Neuronal stem cell (in vitro differentiated cells): Measurements from ENCODE around the gene VPREB1.
"Not testable (repeated sequence)": the region's sequence is repeated elsewhere in the genome, so short reads cannot be mapped to it uniquely, and the experiment has no call there.

Source experiments
- DNase-seq: peaks from one replicate; pipeline ENCODE4 v3.0.0-alpha.2; 2013; ENCODE audit warnings: low spot score
- H2AFZ ChIP-seq: one replicate; pipeline ENCODE4 v1.6.1; 2013; ENCODE audit warnings: mild to moderate bottlenecking, low read length, inconsistent platforms
- H2AK5ac ChIP-seq: 2 replicates; pipeline ENCODE4 v1.6.1; 2013; ENCODE audit warnings: low read depth, mild to moderate bottlenecking, inconsistent platforms, low read length, moderate library complexity, mixed read lengths
- H2BK120ac ChIP-seq: 2 replicates; pipeline ENCODE4 v1.6.1; 2013; ENCODE audit warnings: low read depth, mild to moderate bottlenecking, inconsistent platforms, low read length, moderate library complexity, mixed read lengths
- H2BK12ac ChIP-seq: one replicate; pipeline ENCODE4 v1.6.1; 2013; ENCODE audit warnings: low read length, inconsistent platforms
- H2BK15ac ChIP-seq: 2 replicates; pipeline ENCODE4 v1.6.1; 2013; ENCODE audit warnings: mild to moderate bottlenecking, low read length, inconsistent platforms, mixed read lengths
- H2BK5ac ChIP-seq: one replicate; pipeline ENCODE4 v1.6.1; 2013; ENCODE audit warnings: inconsistent platforms, mild to moderate bottlenecking, low read length, moderate library complexity
- H3K14ac ChIP-seq: one replicate; pipeline ENCODE4 v1.6.1; 2013; ENCODE audit warnings: low read length, inconsistent platforms
- H3K18ac ChIP-seq: 2 replicates; pipeline ENCODE4 v1.6.1; 2013; ENCODE audit warnings: low read length, inconsistent platforms
- H3K23ac ChIP-seq: 2 replicates; pipeline ENCODE4 v1.6.1; 2013; ENCODE audit warnings: low read depth, mild to moderate bottlenecking, mixed read lengths, low read length, inconsistent platforms; ENCODE audit not compliant: poor library complexity
- H3K27ac ChIP-seq: replicated peaks from 3 replicates; pipeline ENCODE4 v1.5.1; 2013; ENCODE audit warnings: low read length, inconsistent platforms
- H3K27me3 ChIP-seq, 3 experiments: 2 replicates each; pipeline ENCODE4 v1.6.1; 2013; ENCODE audit warnings: low read length in 3 of 3, mild to moderate bottlenecking in 2 of 3, inconsistent platforms in 1 of 3, low read depth in 1 of 3, mixed read lengths in 1 of 3, moderate library complexity in 1 of 3; ENCODE audit not compliant: control insufficient read depth in 3 of 3, insufficient read depth in 3 of 3
- H3K36me3 ChIP-seq, 2 donors: replicated peaks in 1 of 2; 2 replicates each; pipeline ENCODE4 v1.6.1; 2013; ENCODE audit warnings: low read length in 2 of 2; ENCODE audit not compliant: control insufficient read depth in 2 of 2, insufficient read depth in 2 of 2
- H3K4ac ChIP-seq: 2 replicates; pipeline ENCODE4 v1.6.1; 2013; ENCODE audit warnings: inconsistent platforms, mild to moderate bottlenecking, low read length, moderate library complexity
- H3K4me1 ChIP-seq, 2 donors: 1 replicate in 1 of 2; 2 replicates in 1 of 2; pipeline ENCODE4 v1.6.1; 2013; ENCODE audit warnings: low read length in 2 of 2, low read depth in 1 of 2; ENCODE audit not compliant: control insufficient read depth in 2 of 2, insufficient read depth in 1 of 2
- H3K4me2 ChIP-seq: one replicate; pipeline ENCODE4 v1.6.1; 2013; ENCODE audit warnings: mild to moderate bottlenecking, low read length, inconsistent platforms; ENCODE audit not compliant: insufficient read depth, poor library complexity, severe bottlenecking
- H3K4me3 ChIP-seq, 2 donors: 2 replicates each; pipeline ENCODE4 v1.5.1; 2013; ENCODE audit warnings: low read length in 2 of 2, mild to moderate bottlenecking in 2 of 2, inconsistent platforms in 1 of 2, moderate library complexity in 1 of 2
- H3K79me1 ChIP-seq: one replicate; pipeline ENCODE4 v1.6.1; 2013; ENCODE audit warnings: low read depth, mild to moderate bottlenecking, inconsistent platforms, low read length, moderate library complexity
- H3K9ac ChIP-seq: one replicate; pipeline ENCODE4 v1.6.1; 2013; ENCODE audit warnings: mild to moderate bottlenecking, low read depth, low read length, inconsistent platforms; ENCODE audit not compliant: poor library complexity
- H3K9me3 ChIP-seq, 2 donors: replicated peaks in 1 of 2; 2 replicates each; pipeline versions ENCODE3 to v1.6.1; 2013; ENCODE audit warnings: low read length in 2 of 2, mild to moderate bottlenecking in 2 of 2, inconsistent platforms in 1 of 2, low read depth in 1 of 2, mixed read lengths in 1 of 2, moderate library complexity in 1 of 2; ENCODE audit not compliant: control insufficient read depth in 2 of 2, insufficient read depth in 1 of 2
- H4K8ac ChIP-seq: one replicate; pipeline ENCODE4 v1.6.1; 2013; ENCODE audit warnings: low read depth, mild to moderate bottlenecking, inconsistent platforms, low read length, moderate library complexity
- H4K91ac ChIP-seq: one replicate; pipeline ENCODE4 v1.6.1; 2013; ENCODE audit warnings: low read length, low read depth, mild to moderate bottlenecking, inconsistent platforms; ENCODE audit not compliant: poor library complexity
- WGBS, 2 donors: extraction: QIAGEN DNeasy Blood & Tissue Kit; methylation state at CpG; one replicate each; pipeline ENCODE4 v1.1.7; 2013; ENCODE audit warnings: missing lambda C conversion rate in 2 of 2, mixed read lengths in 1 of 2; ENCODE audit not compliant: insufficient read length in 2 of 2, insufficient replicate concordance in 1 of 2; ENCODE audit errors: extremely low coverage in 2 of 2; 5-methylcytosine and 5-hydroxymethylcytosine counted together

VPREB1 gene

DNA sequence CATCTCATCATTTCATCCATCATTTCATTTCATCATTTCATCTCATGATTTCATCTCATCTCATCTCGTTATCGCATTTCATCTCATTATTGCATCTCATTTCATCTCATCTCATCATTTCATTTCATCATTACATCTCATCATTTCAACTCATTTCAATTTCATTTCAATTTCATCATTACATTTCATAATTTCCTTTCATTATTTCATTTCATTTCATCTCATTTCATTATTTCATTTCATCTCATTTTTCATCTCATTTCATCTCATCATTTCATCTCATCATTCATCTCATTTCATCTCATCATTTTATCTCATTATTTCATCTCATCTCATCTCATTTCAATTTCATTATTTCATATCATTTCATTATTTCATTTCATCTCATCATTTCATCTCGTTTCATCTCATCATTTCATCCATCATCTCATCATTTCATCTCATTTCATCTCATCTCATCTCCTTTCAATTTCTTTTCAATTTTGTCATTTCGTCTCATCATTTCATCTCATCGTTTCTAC, 42.6 kb downstream of the VPREB1 start:
- not testable (repeated sequence) for H3K9ac ChIP-seq, H3K9me3 ChIP-seq, H2AK5ac ChIP-seq, H3K4me2 ChIP-seq, H2BK15ac ChIP-seq, H2BK5ac ChIP-seq, H4K91ac ChIP-seq, H3K36me3 ChIP-seq, H3K18ac ChIP-seq, H3K4ac ChIP-seq, H3K4me1 ChIP-seq, H3K23ac ChIP-seq, H3K4me3 ChIP-seq, H3K14ac ChIP-seq, H3K79me1 ChIP-seq, H2AFZ ChIP-seq, H2BK120ac ChIP-seq, H3K27me3 ChIP-seq, DNase-seq, H3K27ac ChIP-seq, H2BK12ac ChIP-seq, H4K8ac ChIP-seq
- WGBS, 2 donors = 100% methylated on average over 5 of the region's 5 CpGs

DNA sequence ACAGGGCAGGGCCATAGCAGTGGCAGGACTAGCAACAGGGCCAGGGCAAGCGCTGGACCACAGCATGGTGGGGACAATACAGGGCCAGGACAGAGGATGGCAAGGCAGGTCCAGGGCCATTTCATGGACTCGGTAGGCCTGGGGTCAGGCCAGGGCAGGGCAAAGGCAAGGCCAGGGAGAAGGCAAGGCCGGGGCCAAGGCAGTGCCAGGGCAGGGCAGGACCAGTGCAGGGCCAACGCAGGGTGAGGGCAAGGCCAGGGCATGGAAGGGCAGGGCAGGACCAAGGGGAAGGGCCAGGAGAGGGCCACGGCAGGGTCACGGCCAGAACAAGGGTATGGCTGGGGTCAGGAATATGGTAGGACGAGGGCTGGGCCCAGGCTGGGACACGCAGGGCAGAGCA, 45.1 kb downstream of the VPREB1 start:
- H3K79me1 ChIP-seq, H2AFZ ChIP-seq, H3K4me1 ChIP-seq, H4K8ac ChIP-seq, H3K14ac ChIP-seq, H3K9me3 ChIP-seq, DNase-seq, H3K4ac ChIP-seq, H3K27me3 ChIP-seq, H3K4me3 ChIP-seq, H2BK15ac ChIP-seq, H3K18ac ChIP-seq, H3K23ac ChIP-seq, H2BK5ac ChIP-seq, H3K36me3 ChIP-seq, H2BK120ac ChIP-seq, H2BK12ac ChIP-seq, H3K4me2 ChIP-seq, H3K9ac ChIP-seq, H2AK5ac ChIP-seq, H4K91ac ChIP-seq, H3K27ac ChIP-seq: not testable (repeated sequence)
- WGBS, 2 donors = no CpG with 5 or more reads among the region's 8 CpGs

DNA sequence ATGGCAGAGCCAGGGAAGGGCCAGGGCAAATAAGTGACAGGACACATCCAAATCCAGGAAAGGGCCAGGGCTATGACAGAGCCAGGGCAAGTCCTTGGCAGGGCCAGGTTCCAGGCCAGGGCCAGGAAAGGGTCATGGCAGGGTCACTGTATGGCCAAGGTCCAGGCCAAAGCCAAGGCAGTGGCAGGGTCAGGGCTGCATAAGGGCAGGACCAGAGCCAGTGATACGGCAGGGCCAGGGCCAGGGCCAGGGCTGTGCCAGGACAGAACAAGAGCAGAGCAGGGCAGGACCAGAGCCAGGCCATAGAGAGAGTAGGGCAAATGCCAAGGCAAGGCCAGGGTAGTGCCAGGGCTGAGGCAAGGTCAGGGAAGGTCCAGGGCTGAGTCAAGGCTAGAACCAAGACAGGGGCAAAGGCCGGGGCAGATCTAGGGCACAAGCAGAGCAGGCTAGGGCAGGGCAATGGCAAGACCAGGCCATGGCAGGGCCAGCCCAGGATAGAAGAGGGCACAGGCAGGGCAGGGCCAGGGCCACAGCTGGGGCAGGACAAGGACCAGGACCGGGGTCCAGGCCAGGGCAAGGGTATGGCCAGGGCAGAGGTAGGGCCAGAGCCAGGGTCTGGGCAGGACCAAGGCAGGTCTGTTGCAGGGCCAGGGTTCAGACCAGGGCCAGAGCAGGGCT, 46.7 kb downstream of the VPREB1 start:
- not testable (repeated sequence) for H3K27me3 ChIP-seq, H2AK5ac ChIP-seq, H2BK12ac ChIP-seq, H3K4me1 ChIP-seq, H3K27ac ChIP-seq, H3K9ac ChIP-seq, H2BK15ac ChIP-seq, H3K36me3 ChIP-seq, DNase-seq, H3K4me2 ChIP-seq, H3K4me3 ChIP-seq, H3K79me1 ChIP-seq, H3K23ac ChIP-seq, H4K8ac ChIP-seq, H3K9me3 ChIP-seq, H3K14ac ChIP-seq, H2AFZ ChIP-seq, H2BK5ac ChIP-seq, H4K91ac ChIP-seq, H2BK120ac ChIP-seq, H3K4ac ChIP-seq, H3K18ac ChIP-seq
- no CpG with 5 or more reads among the region's 3 CpGs for WGBS, 2 donors

DNA sequence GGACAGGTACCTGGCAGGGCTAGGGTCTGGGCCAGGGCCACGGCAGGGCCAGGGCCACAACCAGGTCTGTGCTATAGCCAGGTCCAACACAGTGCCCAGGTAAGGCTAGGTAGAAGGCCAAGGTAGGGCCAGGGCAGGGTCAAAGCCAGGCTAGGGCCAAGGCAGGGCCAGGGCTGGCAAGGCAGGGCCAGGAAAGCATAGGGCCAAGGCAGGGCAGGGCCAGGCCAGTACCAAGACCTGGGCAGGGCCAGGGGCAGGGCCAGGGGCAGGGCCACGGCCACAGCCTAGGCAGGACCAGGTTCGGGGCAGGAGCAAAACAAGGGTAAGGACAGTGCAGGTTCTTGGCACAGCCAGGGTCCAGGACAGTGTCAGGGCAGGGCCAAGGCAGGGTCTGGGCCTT, 48.1 kb downstream of the VPREB1 start:
- DNase-seq, H2BK15ac ChIP-seq, H2BK12ac ChIP-seq, H3K9ac ChIP-seq, H3K79me1 ChIP-seq, H4K8ac ChIP-seq, H2AFZ ChIP-seq, H3K18ac ChIP-seq, H3K36me3 ChIP-seq, H2BK5ac ChIP-seq, H3K14ac ChIP-seq, H2AK5ac ChIP-seq, H3K4ac ChIP-seq, H3K27ac ChIP-seq, H3K4me3 ChIP-seq, H3K4me1 ChIP-seq, H3K23ac ChIP-seq, H4K91ac ChIP-seq, H3K9me3 ChIP-seq, H3K4me2 ChIP-seq, H3K27me3 ChIP-seq, H2BK120ac ChIP-seq: not testable (repeated sequence)
- no CpG with 5 or more reads among the region's 3 CpGs for WGBS, 2 donors
